ENCODE results near the gene SEC22A.

The SEC22A gene

DNA sequence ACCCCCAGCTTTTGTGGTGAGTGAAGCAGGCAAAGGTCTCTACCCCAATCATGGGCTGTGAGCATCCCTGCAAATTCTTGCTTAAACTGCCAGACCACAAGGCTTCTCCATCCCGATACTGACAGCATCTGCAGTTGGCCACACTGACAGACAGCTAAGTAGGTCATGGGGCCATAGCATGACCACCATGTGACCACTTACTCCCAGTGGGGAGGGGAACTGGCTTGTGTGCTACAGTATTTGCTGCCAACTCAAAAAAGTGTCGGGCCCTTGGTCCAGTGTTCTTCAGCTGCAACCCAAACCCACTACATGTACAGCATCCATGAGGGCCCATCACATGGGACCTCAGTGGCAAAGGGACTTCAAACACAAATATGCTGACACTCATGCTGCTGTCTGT lies 103.4 kb downstream of the SEC22A start:
- no peak for DNase-seq (ENCODE audit: low read depth in 2 of 2)

DNA sequence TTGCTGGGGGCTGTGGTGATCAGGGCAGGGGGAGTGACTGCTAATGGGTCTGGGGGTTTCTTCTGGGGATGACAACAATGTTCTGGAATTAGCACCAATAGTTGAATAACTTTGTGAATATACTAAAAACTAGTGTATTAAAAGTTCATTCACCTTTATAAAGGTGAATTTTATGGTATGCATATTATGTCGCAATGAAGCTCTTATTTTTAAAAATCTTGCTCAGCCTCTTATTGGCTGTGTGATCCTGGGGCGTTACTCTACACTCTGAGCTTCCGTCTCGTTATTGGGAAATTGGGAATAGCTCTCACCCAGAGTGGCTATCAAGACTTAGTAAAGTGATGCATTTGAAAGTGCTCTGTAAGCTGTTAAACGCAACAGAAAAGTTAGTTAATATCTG lies 105.3 kb downstream of the SEC22A start:
- DNase-seq (ENCODE audit: low read depth in 2 of 2): no peak

DNA sequence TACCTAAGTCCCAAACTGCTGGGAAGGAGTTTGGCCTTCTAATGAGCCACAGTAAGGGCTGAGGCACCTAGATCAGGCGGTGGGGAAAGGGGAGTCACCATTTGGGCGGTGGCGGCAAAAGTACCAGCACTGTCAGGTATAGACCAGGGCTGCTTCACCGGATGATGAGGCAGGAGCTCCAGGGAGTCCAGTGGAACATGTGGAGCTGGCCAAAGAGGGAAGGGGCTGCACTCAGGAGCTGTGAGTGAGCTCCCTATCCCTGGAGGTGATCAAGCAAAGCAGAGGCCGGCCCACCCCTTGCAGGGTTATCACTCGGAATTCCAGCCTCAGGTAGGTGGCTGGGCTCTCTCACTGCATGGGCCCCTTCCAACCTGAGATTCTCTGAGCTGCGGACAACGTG lies 108.4 kb downstream of the SEC22A start:
- no peak for DNase-seq (ENCODE audit: low read depth in 2 of 2)

DNA sequence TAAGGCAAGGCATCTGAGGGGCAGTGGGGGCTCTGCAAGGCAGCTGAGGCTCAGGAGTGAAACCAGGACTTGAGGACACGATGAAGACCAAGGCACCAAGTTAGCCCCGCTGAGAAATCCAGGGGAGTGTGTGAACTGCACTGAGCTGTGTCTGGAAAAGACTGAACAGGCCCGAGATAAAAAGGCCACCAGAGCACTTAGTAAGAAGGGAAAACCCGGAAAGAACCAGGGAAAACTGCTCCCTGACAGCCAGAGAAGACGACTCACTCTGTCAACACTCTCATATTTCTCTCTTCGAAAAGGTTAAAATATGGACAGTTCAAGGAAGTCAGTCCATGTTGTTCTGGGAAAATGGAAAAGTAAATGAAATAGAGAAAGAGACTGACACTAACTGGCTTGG lies 109.0 kb downstream of the SEC22A start:
- DNase-seq (ENCODE audit: low read depth in 2 of 2): no peak

DNA sequence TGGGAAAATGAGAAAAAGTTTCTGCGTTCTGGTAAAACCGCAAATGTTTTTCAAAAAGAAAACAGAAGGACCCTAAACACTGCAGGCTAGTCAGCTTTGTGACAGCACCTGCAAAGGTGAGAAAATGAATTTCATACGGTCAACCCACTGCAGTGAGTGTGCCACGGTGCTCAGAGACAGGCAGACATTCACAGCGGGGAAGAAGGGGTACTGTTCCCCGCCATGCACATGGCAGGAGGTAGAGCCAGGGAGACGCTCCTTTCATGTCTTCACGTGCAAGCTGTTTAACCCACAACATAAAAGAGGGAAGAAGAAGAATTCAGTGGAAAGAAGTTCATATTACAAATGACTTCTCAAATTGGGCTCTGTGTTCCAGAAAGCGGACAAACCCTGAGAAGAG lies 109.5 kb downstream of the SEC22A start:
- DNase-seq (ENCODE audit: low read depth in 2 of 2): no peak

DNA sequence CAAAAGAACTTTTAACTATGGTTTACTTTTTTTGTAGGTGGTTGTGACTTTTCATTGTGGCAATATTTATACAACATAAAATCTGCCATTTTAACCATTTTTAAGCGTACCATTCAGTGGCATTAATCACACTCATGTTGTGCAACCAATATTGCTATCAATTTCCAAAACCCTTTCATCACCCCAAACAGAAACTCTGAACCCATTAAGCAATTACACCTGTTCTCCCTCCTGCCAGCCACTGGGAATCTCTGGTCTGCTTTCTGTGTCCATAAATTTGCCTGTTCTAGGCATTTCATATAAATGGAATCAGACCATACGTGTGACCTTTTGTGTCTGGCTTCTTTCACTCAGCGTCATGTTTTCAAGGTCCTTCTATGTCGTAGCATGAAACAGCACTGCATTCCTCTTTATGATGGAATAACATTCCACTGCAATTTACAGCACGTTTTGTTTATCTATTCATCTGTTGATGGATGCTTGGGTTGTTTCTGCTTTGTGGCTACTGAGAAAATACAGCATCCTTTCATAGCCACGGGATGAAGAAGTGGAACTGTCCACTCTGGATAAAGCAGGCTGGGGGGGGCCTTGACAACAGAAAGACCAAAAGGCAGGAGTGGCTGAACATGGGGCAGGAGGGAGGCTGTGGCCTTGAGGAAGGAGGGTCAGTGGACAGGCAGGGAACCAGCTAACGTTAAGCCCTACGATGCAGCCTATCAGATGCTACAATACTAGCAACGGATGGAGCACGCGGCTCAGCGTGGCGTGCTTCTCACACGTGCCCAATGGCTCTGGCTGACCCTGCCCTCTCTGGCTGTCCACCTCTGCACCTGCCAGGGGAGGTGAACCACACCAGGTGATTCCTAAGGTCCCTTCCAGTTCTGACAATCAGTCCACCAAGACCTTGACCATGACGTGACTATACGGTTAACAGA lies 110.9 kb downstream of the SEC22A start:
- DNase-seq (ENCODE audit: low read depth in 2 of 2): no peak

DNA sequence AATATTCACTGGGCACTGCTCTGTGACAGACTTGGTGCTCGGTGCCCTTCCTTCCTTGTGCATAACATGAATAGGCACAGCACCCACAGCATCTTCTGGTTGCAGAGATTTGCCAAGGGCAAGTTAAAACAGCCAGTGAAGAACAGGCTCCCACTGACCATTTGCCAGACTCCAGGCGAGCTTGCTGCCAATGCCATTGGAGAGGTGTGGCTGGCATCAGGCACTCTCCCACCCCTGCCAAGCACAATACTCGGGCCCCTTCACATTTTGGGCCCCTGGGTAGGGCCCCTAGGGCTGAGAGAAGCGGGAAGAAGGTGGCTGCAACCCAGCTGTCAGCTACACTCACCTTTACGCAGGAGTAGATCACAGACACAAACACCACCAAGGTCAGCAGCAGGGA lies 112.1 kb downstream of the SEC22A start:
- DNase-seq (ENCODE audit: low read depth in 2 of 2): no peak

DNA sequence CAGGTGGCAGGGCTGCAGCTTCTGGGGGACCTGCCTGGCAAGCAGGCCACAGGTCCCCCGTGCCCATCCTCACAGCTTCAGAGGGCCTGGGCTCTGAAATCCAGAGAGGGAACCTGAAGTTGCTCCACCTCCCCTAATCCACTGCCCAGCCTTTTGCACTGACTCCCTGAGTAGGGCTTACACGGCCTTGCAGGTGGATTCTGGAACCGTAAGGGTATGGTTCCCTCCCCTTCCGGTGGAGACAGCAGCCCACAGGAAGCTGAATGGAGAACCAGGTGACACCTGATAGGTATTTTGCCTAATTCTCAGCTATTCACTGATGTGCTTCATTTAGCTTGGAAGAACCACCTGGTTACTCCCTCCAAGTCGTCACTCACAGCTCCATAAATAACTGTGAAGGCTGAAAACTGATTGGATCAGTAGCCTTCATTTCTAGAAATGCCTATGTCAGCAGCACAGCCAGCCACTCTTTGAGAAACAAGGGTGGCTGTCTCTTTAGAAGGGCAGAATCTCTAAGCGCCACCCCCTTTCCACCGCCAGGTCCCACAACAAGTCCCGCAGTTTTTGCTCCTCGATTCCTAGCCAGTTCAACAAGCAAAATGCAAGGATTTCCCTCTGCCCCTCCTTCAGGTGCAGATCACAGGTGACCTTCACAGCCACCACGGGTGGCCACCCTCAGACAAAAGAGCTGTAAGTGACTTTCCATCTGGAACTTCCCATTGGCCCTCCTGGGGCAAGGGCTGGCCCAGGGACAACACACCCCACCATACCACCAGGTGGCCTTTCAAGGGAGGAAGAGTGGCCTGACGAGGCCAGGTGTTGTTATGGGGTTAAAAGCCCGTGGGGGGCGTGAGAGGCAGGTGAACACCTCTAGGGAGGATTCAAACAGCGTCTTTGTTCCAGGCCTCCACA lies 112.9 kb downstream of the SEC22A start:
- no peak for DNase-seq (ENCODE audit: low read depth in 2 of 2)

DNA sequence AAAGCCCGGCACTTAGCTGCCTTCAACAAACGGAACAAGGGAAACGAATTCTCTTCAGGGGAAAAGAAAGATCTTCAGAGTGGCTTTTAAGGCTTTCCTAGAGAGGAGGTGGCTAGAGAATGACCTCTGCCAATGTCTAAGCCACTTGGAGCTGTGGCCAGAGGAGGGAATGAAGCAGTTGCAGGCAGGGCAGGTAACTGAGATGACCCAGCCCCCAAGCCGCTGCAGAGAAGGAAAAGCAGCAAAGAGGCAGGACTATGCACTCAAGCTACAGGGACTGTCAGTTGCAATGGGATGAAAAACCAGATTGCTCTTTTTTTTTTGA lies 113.5 kb downstream of the SEC22A start:
- no peak for DNase-seq (ENCODE audit: low read depth in 2 of 2)

DNA sequence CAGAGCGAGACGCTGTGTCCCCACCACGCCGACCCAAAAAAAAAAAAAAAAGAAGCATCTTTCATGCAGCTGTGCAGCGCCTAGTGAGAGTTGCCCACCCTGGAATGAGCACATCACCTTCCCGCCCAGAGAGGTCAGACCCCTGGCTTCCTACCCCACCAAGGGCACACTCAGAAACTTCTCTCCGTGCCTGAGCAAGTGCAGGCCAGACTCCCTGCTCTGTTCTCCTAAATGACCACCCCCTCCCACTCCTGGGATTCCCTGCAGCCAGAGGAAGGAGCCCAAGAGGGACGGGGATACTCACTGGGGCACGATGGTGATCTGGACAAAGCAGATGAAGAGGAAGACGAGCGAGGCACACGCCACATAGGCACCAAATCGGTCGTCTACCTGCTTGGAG lies 116.0 kb downstream of the SEC22A start:
- no peak for DNase-seq (ENCODE audit: low read depth in 2 of 2)

DNA sequence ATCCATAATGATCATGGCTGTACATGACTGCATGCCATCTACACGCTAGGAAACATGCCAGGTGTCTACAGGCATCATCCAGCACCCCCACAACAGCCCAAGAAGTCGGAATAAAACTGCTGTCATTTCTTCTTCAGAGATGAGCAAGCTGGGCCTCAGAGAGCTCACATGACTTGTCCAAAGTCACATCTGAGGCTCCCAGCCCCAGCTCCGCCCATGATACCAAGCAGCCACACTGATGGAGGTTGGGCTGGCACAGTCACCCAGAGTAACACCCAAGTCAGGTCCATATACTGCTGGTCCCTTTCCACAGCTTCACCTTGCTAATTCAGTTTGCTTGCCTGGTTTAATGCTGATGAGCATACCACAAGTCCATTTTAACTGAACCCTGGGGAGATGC lies 116.6 kb downstream of the SEC22A start:
- no peak for DNase-seq (ENCODE audit: low read depth in 2 of 2)

DNA sequence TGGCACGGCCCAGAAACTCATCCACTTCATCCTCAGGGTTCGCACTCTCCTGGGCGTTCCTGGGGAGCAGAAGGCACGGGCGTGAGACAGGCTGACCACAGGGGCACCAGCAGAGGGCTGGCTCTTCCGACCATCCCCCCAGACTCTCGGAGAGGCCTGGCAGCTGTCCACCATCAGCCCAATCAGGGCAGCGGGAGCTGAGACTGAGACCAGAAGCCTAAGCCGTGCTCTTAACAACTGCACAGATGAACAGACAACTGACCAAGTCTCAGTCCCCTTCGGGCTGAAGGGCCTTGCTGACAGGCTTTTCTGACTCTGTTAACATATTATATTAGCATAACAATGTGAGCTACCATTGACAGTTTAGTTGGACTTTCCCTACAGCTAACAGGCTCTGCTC lies 118.0 kb downstream of the SEC22A start:
- DNase-seq (ENCODE audit: low read depth in 2 of 2): no peak

DNA sequence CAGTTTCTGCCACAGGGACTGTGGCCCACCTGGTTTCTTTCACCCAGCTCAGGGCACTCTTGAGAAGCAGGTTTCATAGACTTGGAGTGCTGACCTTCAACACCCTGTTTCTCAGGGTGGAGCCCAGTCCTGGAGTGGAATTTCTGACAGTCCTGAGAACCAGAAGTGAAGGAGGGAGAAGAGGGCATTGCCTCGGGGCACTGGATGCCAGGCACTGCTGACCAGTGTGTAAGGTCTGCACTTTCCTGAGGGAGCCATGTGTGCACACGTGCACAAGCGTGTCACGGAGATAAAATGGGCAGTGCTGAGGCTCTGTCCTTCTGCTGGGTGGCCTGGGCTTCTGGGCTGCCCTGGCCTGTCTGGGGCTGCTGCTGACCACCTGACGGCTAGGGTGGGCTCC lies 118.5 kb downstream of the SEC22A start:
- no peak for DNase-seq (ENCODE audit: low read depth in 2 of 2)

DNA sequence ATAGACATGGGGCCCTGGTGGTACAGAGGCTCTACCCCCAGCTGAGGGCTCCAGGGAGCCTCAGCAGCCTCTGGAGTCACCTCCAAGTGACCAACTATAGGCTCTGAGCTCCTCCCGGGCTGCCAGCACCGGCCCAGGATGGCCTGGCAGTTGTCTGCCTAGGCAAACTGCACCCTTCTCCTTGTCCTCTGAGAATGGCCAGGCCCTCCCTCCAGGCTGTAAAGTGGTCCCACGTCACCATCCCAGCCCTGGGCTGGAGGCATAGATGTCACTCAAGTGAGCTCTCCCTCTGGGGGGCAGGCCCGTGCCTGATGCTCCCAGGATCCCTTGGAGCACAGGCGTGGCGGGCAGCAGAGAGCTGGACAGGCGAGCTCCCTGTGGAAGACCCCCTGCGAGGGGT lies 120.1 kb downstream of the SEC22A start:
- no peak for DNase-seq (ENCODE audit: low read depth in 2 of 2)

DNA sequence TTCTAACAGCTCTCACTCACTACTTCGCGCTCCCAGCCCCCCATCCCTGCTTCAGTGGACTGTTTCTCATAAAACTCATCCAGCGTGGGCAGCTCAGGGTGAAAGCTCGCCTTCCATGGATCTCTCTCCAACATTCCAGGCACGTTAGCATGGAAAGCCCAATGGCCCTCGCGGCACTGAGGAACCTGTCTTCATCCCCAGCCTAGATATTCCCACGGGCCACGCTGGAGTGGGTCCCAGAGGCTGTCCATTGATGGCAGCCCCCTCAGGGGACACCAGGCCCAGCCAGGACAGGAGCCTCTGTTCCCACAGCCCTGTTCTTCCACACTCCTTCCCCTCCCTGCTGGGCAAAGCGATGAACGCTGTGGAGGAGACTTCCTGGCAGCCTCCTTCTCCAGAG lies 121.1 kb downstream of the SEC22A start:
- no peak for DNase-seq (ENCODE audit: low read depth in 2 of 2)

All from stimulated activated CD8-positive, alpha-beta memory T cell treated with anti-CD3 and anti-CD28 coated beads, Interleukin-7, amount 100 ng/mL, for 4 hours (primary cell).